Ramos (cell line): ENCODE measurements around the gene C11orf21.

Experiments used
- in situ Hi-C: fragments of 300-500 bp; cut with MboI; formaldehyde crosslinking; loops from one replicate; pipeline ENCODE4 v1.14.3; 2022; ENCODE audit warnings: low sequenced_read_pairs; ENCODE audit not compliant: unreplicated experiment

The C11orf21 gene

GRCh38 chr11:2264366-2265053 is 37.2 kb downstream of the C11orf21 start:
- in situ Hi-C loops = no loop called here

DNA sequence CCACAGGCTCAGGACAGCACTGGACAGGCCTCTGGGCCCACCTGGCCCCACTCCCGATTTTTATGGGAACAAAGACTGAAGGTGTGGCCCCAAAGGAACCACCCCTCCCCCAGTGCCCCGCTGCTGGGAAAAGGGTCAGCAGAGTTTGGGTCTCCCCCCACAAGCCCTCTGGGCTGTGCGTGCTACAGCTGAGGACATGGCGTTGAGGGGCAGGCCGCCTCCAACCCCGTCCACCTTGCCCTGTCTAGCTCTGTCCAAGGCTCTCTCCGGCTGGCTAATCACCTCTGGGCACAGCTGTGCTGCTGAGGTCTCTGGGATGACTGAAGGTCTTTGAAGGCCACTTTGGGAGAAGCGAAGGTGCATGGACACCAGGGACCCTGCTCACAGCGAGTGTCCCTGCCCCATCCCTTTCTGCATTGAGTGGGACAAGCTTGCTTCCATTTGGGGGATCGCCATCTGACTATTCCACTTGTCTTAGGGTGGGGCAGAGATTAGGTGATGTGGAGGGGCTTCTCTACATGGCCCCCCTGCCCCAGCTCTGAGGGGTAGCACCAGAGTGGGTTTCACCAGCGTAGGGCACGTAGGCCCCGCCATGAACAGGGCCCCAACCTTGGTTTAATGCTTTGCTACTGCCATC is 37.9 kb downstream of the C11orf21 start:
- in situ Hi-C loops = no loop called here

- in situ Hi-C loops = no loop called here
Observed at GRCh38 chr11:2263071-2263565, 38.6 kb downstream of the C11orf21 start.

- in situ Hi-C loops = no loop called here
Observed at GRCh38 chr11:2262301-2263070, 39.2 kb downstream of the C11orf21 start.

DNA sequence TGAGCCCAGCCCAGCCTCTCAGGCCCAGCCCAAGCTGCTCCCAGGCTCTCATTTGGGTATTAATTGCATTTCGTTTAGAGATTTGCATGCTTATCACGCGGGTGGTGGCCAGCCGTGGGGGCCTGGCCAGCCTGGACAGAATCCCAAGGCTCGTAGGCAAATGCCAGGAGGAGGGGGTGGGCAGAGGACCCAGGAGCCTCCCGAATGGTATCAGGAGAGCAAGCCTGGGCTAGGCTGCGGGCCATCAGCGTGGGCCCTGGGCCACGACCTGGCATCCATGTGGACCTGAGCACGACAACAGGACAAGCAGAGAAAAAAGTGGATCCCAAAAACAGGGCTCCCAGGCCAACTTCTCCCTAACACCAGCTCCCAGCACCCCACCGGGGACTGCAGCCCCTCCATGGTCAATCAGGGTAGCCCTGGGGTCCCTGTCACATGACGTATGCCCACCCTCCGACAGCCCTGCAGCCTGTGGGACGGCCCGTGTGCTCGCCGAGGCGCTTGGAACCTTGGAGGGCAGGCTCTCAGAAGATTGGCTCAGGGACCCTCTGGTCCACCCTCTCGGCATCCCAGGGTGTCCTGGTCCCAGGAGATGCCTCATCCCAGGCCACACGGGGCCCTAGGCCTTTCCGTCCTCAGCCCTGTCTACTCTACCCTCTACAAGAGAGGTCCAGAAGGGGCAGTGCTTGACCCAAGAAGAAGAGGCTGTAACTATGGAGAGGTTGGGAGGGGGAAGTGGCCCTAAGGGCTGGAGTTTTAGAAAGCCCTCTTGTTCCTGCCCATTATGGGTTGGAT is 40.1 kb downstream of the C11orf21 start:
- in situ Hi-C loops = no loop called here

DNA sequence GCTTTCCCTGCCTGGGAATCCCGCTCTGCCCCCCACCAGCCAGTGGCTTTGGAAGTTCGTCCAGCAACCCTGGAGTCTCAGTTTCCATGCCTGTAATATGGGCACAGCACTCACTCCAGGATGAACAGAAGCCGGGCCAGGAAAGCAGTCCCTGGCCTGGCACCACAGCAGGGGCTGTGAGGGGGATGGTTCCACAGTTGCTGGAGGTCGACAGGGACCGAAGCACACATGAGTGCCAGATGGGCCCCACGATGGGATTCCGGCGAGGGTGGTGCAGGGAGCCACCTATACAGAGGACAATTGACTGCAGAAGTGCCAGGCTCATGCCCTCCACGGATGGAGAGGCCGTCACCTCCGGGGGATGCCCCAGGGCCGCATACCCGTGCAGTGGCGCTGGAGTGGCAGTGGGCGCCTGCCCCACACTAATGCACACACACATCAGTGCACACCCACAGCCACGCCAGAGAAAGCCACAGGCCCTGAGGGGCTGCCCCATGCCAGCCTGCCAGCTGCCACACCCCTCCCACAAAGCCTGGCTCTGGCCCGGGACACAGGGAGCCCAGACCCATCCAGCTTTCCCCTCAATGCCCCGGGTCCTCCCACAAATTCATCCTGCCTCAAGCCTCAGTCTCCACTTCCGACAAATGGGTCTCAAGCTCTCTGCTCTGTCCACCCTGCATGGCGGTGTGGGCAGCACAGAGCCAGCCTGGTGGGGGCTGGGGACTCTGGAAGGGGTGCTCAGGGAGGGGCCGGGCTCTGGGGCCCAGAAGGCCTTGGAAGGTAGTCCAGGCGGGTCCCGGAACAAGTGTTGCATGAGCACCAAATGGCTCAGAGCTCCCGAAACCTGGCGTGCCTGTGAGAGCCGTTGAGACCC is 41.0 kb downstream of the C11orf21 start:
- in situ Hi-C loops = no loop called here

GRCh38 chr11:2259897-2260451 is 41.7 kb downstream of the C11orf21 start:
- in situ Hi-C loops = no loop called here

DNA sequence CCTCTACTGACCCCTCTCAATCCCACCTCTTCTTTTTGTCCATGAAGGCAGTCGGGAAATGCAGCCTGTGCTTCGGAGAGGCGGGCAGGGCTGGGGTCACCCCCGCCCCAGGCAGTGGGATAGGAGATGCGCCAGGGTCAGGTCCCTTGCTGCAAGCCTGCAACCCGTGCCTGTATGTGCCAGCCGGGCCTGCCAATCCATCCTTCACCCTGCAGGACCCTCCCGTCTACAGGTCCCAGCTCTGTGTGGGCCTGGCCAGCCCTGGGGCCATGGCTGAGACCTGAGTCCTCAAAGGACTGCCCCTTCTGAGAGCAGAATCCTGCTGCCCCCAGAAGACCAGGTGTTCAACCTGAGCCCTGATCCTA is 42.3 kb downstream of the C11orf21 start:
- in situ Hi-C loops = no loop called here

GRCh38 chr11:2258501-2259465 is 42.9 kb downstream of the C11orf21 start:
- in situ Hi-C loops = no loop called here

GRCh38 chr11:2256951-2257700 is 44.6 kb downstream of the C11orf21 start:
- in situ Hi-C loops = no loop called here

DNA sequence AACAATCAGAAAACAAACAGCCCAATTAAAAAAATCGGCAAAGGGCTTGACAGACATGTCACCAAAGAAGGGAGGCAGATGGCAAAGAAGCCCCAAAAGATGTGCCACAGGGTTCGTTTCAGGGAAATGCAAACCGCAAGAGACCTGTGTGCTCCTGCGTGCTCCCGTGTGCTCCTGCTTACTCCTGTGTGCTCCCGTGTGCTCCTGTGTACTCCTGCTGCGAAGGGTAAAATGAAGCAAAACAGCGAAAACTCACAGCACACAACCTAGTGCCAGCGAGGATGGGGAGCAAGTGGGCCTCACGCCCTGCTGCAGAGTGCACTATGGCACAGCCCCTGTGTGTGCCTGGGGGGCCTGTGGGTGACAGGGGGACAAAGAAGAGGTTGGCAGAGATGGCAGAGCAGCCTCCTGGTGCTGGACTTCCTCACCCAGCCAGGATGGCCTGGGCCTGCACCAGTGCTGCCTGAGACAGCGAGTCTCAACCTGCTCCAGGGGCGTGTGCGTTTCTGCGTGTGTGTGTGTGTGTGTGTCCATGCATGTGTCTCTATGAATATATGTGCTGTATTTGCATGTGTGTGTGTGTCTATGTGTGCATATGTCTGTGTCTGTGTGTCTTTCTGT is 45.3 kb downstream of the C11orf21 start:
- in situ Hi-C loops = no loop called here

DNA sequence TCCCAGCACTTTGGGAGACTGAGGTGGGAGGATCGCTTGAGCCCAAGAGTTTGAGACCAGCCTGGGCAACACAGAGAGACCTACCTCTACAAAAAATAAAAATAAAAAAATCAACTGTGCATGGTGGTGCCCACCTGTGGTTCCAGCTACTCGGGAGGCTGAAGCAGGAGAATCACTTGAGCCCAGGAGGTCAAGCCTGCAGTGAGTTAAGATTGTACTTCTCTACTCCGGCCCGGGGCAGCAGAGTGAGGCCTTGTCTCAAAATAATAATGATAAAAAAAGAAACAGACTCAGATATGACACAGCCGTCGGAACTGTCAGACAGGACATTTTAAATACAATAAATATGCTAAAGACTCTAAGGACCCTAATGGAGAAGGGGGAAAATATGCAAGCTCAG is 49.7 kb downstream of the C11orf21 start:
- in situ Hi-C loops = no loop called here

GRCh38 chr11:2251138-2251537 is 50.6 kb downstream of the C11orf21 start:
- in situ Hi-C loops = no loop called here

- in situ Hi-C loops = no loop called here
Observed at GRCh38 chr11:2250485-2250884, 51.2 kb downstream of the C11orf21 start.

DNA sequence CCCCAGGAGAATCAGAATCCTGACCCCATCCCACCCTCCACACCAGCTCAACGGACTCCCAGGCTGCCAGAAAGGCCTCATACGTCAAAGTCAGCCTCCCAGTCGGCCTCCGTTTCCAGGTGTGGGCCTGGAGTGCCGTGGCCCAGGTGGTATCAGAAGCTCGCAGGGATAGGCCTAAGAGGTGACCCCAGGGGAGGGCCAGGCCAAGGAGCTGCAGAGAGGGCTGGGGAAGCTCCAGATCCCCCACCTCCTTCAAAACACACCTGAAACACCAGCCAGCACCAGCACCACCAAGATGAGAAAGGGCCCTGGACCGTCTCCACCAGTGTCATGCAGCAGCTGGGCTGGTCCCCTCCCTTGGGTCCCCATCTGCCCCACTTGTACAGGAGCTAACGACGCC is 51.7 kb downstream of the C11orf21 start:
- in situ Hi-C loops = no loop called here

GRCh38 chr11:2249189-2249916 is 52.4 kb downstream of the C11orf21 start:
- in situ Hi-C loops = no loop called here
